GM23338 (cell line): ENCODE results near the gene SERPINI1. TPM values are rescaled to one million over a fixed set of nuclear protein-coding genes. Genes with fewer than 3 reads are reported as not detected.
A peak's percentile ranks its signal among the peaks of the same experiment; 100 is the strongest.

Source experiments
- ATAC-seq: fragments of 200-7000 bp; cut with Tn5 transposase; 3 replicates; pipeline ENCODE4 v1.9.1; 2020
- DNase-seq: peaks from one replicate; pipeline ENCODE4 v3.0.0-alpha.2; 2015; ENCODE audit warnings: low spot score
- H2AFZ ChIP-seq: fragments of 200-600 bp; sonication (generic); 2 replicates; pipeline ENCODE4 v1.8.0; 2016; ENCODE audit warnings: antibody characterized with exemption, mild to moderate bottlenecking, moderate library complexity
- H3F3A ChIP-seq: fragments of 200-600 bp; sonication (generic); replicated peaks from 2 replicates; pipeline ENCODE4 v1.8.0; 2017; ENCODE audit warnings: antibody characterized with exemption, mixed run types, low read depth
- H3K27ac ChIP-seq: fragments of 200-600 bp; sonication (generic); 2 replicates; pipeline ENCODE4 v1.6.1; 2016; ENCODE audit warnings: low read depth
- H3K27me3 ChIP-seq: fragments of 200-600 bp; sonication (generic); 2 replicates; pipeline ENCODE4 v1.8.0; 2016; ENCODE audit warnings: mild to moderate bottlenecking, mixed run types, moderate library complexity; ENCODE audit not compliant: insufficient read depth
- H3K36me3 ChIP-seq: fragments of 200-600 bp; sonication (generic); 2 replicates; pipeline ENCODE4 v1.8.0; 2016; ENCODE audit warnings: mild to moderate bottlenecking; ENCODE audit not compliant: insufficient read depth
- H3K4me1 ChIP-seq: fragments of 200-600 bp; sonication (generic); 2 replicates; pipeline ENCODE4 v1.8.0; 2016; ENCODE audit warnings: mild to moderate bottlenecking, moderate library complexity; ENCODE audit not compliant: insufficient read depth
- H3K4me2 ChIP-seq: fragments of 200-600 bp; sonication (generic); 2 replicates; pipeline ENCODE4 v1.7.1; 2017; ENCODE audit warnings: mixed run types
- H3K4me3 ChIP-seq: fragments of 200-600 bp; sonication (generic); 2 replicates; pipeline ENCODE4 v1.6.1; 2016; ENCODE audit warnings: mixed run types
- H3K79me2 ChIP-seq: fragments of 200-600 bp; sonication (generic); replicated peaks from 2 replicates; pipeline ENCODE4 v1.8.0; 2017; ENCODE audit warnings: mild to moderate bottlenecking; ENCODE audit not compliant: insufficient read depth
- H3K9me2 ChIP-seq: fragments of 200-600 bp; sonication (generic); 2 replicates; pipeline ENCODE4 v1.8.0; 2017; ENCODE audit not compliant: insufficient read depth
- H4K20me1 ChIP-seq: fragments of 200-600 bp; sonication (generic); replicated peaks from 2 replicates; pipeline ENCODE4 v1.8.0; 2017; ENCODE audit warnings: mild to moderate bottlenecking; ENCODE audit not compliant: insufficient read depth
- H3K27ac Mint-ChIP-seq: 2 replicates; pipeline ENCODE4 v1.8.0; 2020; ENCODE audit warnings: inconsistent platforms, mild to moderate bottlenecking, moderate library complexity, mixed read lengths
- H3K27me3 Mint-ChIP-seq: 3 replicates; pipeline ENCODE4 v1.8.0; 2022; ENCODE audit warnings: low read depth, mild to moderate bottlenecking, moderate library complexity, mixed read lengths, inconsistent platforms; ENCODE audit not compliant: insufficient read depth, poor library complexity
- H3K36me3 Mint-ChIP-seq: 3 replicates; pipeline ENCODE4 v1.8.0; 2021; ENCODE audit warnings: low read depth, mild to moderate bottlenecking, inconsistent platforms, moderate library complexity, mixed read lengths
- H3K4me1 Mint-ChIP-seq: 3 replicates; pipeline ENCODE4 v1.8.0; 2020; ENCODE audit warnings: mild to moderate bottlenecking, inconsistent platforms, mixed read lengths
- H3K4me3 Mint-ChIP-seq: 3 replicates; pipeline ENCODE4 v1.8.0; 2021; ENCODE audit warnings: moderate library complexity, mild to moderate bottlenecking, inconsistent platforms, mixed read lengths
- H3K9me3 Mint-ChIP-seq: 3 replicates; pipeline ENCODE4 v1.8.0; 2020; ENCODE audit warnings: moderate library complexity, mild to moderate bottlenecking, inconsistent platforms, mixed read lengths
- CREB1 ChIP-seq: fragments of 250-450 bp; sonication (Bioruptor Pico); IDR thresholded peaks from 2 replicates; pipeline ENCODE4 v1.5.0; 2020; ENCODE audit warnings: low read depth, mild to moderate bottlenecking, moderate library complexity
- CTCF ChIP-seq, 2 experiments: fragments of 200-600 bp in 1 of 2; sonication (generic) in 1 of 2; conservative IDR thresholded peaks; 2 replicates each; pipeline versions ENCODE4 v1.5.1 to v1.6.1; 2016 to 2017; ENCODE audit warnings: antibody characterized with exemption in 2 of 2, low read depth in 2 of 2, mild to moderate bottlenecking in 2 of 2, moderate library complexity in 1 of 2
- EZH2phosphoT487 ChIP-seq: fragments of 200-600 bp; sonication (generic); IDR thresholded peaks from one replicate; pipeline ENCODE4 v1.8.1; 2018; ENCODE audit warnings: antibody characterized with exemption; ENCODE audit not compliant: unreplicated experiment
- JUNB ChIP-seq: IDR thresholded peaks from one replicate; pipeline ENCODE4 v1.6.1; 2016; ENCODE audit warnings: antibody characterized with exemption; ENCODE audit not compliant: unreplicated experiment
- NANOG ChIP-seq: IDR thresholded peaks from 2 replicates; pipeline ENCODE4 v1.6.1; 2016; ENCODE audit warnings: antibody characterized with exemption, borderline replicate concordance
- POLR2AphosphoS5 ChIP-seq: IDR thresholded peaks from 2 replicates; pipeline ENCODE4 v1.6.1; 2016; ENCODE audit warnings: antibody characterized with exemption, low read depth
- REST ChIP-seq: IDR thresholded peaks from one replicate; pipeline ENCODE4 v1.6.1; 2018; ENCODE audit warnings: antibody characterized with exemption; ENCODE audit not compliant: unreplicated experiment
- STAT1 ChIP-seq: IDR thresholded peaks from one replicate; pipeline ENCODE4 v1.6.1; 2016; ENCODE audit warnings: antibody characterized with exemption; ENCODE audit not compliant: unreplicated experiment
- ZNF331 ChIP-seq: fragments of 250-450 bp; sonication (Bioruptor Pico); IDR thresholded peaks from 2 replicates; pipeline ENCODE4 v1.5.0; 2020; ENCODE audit warnings: low read depth, mild to moderate bottlenecking, moderate library complexity
- polyA plus RNA-seq: library from polyadenylated mRNA; unstranded; fragments of >200 nt; fragmentation: Nextera tagmentation; extraction: Ambion mirVana; gene quantifications from 2 replicates; pipeline ENCODE4 v1.2.1, GENCODE V29; 2016
- total RNA-seq: library from RNA; depleted of rRNA; stranded (reverse); fragments of >200 nt; shearing (Covaris generic); gene quantifications from 2 replicates; pipeline ENCODE4 v1.2.3, GENCODE V29; 2014

SERPINI1 gene
- total and polyA plus RNA-seq, 2 experiments from 2014 or later: 9.2 to 26.6 TPM

- H3K36me3 Mint-ChIP-seq: no peaks in the 10 kb centered on the region
- no peak overlapping the region for H3K27ac ChIP-seq
- no peak overlapping the region for H3K4me3 Mint-ChIP-seq
- H4K20me1 ChIP-seq: no peaks in the 10 kb centered on the region
- H3K27me3 ChIP-seq: no peaks in the 10 kb centered on the region
- H3K4me2 ChIP-seq: no peak overlapping the region
- H3K4me1 Mint-ChIP-seq: peaks cover 8% of the 10 kb centered on the region
- H3K27ac Mint-ChIP-seq: no peak overlapping the region
- H3F3A ChIP-seq: no peaks in the 10 kb centered on the region
- no peaks in the 10 kb centered on the region for H3K9me2 ChIP-seq
- H3K4me3 ChIP-seq: no peak overlapping the region
- H3K9me3 Mint-ChIP-seq: no peaks in the 10 kb centered on the region
- H3K79me2 ChIP-seq: no peaks in the 10 kb centered on the region
- DNase-seq (no peak), ATAC-seq (no peak)
- peak overlapping the region; percentile 50; the same call in 1 of the 2 replicates for H2AFZ ChIP-seq
- no peaks in the 10 kb centered on the region for H3K27me3 Mint-ChIP-seq
- no peak for TF ChIP-seq CTCF (conservative IDR thresholded peaks at IDR 0.05; ENCODE audit: low read depth in 2 of 2)
- no peak for TF ChIP-seq ZNF331 (CRISPR knock-in tag)
- no peak for TF ChIP-seq CREB1
- TF ChIP-seq REST: no peak
- TF ChIP-seq STAT1: no peak
- no peak for TF ChIP-seq POLR2AphosphoS5
- no peak for TF ChIP-seq EZH2phosphoT487
- TF ChIP-seq JUNB: no peak
- no peaks in the 10 kb centered on the region; the same call in 1 of the 2 replicates for H3K4me1 ChIP-seq
- no peaks in the 10 kb centered on the region for H3K36me3 ChIP-seq
These were observed 115.7 kb downstream of the SERPINI1 start for GRCh38 chr3:167851171-167851570.

GRCh38 chr3:167851749-167852148 is 116.2 kb downstream of the SERPINI1 start:
- Histone ChIP-seq H2AFZ (peak overlapping the region; percentile 50), H3K36me3 (no peaks in the 10 kb centered on the region), H3K27ac (no peak overlapping the region), H3K4me1 (no peaks in the 10 kb centered on the region; the same call in 1 of the 2 replicates), H3K79me2 (no peaks in the 10 kb centered on the region), H3K27me3 (no peaks in the 10 kb centered on the region), H4K20me1 (no peaks in the 10 kb centered on the region), H3K4me3 (no peak overlapping the region), H3F3A (no peaks in the 10 kb centered on the region), H3K9me2 (no peaks in the 10 kb centered on the region), H3K4me2 (no peak overlapping the region)
- DNase-seq: no peak
- H3K9me3 Mint-ChIP-seq: no peaks in the 10 kb centered on the region
- TF ChIP-seq REST (no peak), NANOG (no peak), ZNF331 (CRISPR knock-in tag) (no peak), EZH2phosphoT487 (no peak)
- no peaks in the 10 kb centered on the region for H3K27me3 Mint-ChIP-seq
- H3K27ac Mint-ChIP-seq: no peak overlapping the region
- peaks cover 8% of the 10 kb centered on the region for H3K4me1 Mint-ChIP-seq
- no peaks in the 10 kb centered on the region for H3K36me3 Mint-ChIP-seq
- H3K4me3 Mint-ChIP-seq: no peak overlapping the region
- ATAC-seq: no peak
